Activated CD4-positive, alpha-beta T cell treated with anti-CD3 and anti-CD28 coated beads, Interleukin-2, amount 50 U/mL, for 1 hour (primary cell): ENCODE results near the gene CMIP.
A peak's percentile ranks its signal among the peaks of the same experiment; 100 is the strongest.
"Not testable (repeated sequence)": the region's sequence is repeated elsewhere in the genome, so short reads cannot be mapped to it uniquely, and the experiment has no call there.

Experiments used
- DNase-seq: peaks from one replicate; pipeline ENCODE4 v3.0.0-alpha.2; 2020

Gene CMIP

DNA sequence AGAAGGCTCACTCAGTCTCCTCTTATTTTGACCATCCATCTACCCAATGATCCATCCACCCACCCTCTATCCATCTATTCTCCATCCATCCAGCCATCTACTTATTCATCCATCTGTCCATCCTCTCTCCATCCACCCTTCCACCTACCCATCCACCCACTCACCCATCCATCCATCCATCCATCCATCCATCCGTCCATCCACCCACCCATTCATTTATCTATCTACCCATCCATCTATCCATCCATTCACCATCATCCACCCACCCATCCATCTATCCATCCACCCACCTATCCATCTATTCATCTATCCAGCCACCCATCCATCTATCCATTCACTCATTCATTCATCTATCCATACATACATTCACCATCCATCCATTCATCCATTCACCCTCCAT, 288.7 kb downstream of the CMIP start:
- no peak for DNase-seq

DNA sequence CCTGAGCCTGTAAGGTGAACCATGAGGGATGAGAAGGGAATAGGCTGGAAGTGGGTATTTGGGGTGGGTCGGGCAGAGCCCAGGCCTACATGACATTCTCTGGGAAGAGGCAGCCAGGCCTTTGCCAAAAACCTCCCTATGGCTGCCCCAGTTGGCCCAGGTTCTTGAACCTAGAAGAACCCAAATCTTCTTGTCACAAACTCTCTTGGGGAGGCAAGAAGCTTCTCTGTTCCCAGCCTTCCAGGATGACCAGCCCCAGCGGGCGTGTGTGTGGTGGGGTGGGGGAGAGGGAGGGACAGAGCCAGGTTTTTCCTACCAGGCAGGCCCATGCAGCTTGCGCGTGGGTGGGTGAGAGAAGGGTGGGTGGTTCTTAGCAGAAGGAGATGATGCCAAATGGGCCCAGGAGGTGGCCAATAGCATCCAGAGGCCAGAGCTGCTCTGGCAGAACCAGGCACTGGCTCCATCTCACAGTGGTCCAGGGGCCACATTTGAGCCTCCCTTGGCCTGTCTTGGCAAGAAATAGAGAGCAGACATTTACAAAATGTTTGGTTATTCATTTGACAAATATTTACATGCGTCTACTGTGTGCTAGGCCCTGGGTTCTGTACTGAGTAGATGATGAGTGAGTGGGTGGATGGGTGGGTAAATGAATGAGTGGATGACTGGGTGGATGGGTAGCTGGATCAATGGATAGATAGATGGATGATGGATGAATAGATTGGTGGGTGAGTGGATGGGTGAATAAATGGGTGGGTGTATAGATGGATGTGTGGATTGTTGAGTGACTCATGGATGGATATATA, 290.2 kb downstream of the CMIP start:
- DNase-seq = no peak

GRCh38 chr16:81737885-81738536, 293.4 kb downstream of the CMIP start:
- DNase-seq = peak; percentile 87

DNA sequence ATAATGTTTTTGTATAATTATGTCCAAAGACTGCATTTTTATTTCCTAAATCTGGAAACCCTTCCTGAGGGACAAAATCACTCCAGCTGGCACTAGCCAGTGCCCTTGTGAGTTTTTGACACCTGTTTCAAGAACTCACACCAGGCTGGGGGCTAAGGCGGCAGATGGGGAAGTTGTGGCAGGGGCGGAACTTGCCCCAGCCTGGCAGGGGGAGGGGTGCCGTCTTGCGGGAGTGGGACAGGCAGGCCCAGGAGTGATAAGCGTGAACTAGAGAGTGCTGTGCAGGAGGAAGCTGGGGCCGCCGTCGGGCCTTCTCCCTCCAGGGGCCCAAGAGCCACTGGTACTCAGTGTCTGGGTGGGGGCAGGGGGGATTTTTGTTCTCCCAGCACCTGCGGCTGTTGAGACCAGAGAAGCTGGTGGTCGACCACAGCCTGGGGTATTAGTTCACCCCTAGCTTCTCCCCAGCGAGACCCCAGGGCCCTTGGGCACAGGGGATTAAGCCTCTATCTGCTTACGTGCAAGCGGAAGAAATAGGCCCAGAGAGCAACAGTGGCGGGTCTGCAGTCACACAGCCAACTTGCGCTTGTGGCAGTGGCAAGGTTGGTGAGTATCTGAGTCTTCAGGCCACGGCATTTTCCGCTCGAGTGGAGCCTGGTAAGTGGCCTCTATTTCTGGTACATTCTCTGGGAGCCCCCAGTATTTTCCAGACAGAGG, 294.3 kb downstream of the CMIP start:
- no peak for DNase-seq

DNA sequence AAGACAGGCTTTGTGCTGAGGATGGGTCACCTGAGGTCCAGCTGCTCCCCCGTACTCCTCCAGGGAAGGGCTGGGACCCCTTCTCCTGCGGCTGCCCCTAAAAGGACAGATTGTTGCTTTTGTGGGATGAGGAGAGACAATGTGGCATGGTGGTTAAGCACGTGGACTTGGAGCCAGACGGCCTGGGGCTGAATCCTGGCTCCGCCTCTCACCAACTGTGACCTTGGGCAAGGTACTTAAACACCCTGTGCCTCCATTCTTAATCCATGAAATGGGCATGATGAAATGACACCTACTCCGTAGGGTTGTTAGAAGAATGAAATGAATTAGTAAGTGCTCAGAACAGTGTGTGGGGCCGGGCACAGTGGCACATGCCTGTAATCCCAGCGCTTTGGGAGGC, 294.9 kb downstream of the CMIP start:
- DNase-seq = no peak

DNA sequence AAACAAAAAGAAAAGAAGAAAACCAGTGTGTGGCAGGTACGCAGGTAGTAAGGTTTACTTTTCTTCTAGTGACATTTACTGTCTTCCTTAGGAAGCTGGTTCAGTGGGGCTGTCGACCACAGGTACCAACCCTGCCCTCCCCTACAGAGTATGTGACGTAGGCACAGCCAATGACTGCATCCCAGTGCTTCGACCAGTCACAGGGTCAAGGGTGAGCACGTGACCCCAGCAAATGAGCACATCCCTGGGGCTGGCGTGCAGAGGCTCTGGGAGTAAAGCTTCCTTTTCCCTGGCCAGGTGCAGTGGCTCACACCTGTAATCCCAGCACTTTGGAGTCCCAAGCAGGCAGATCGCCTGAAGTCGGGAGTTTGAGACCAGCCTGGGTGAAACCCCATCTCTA, 295.6 kb downstream of the CMIP start:
- no peak for DNase-seq

DNA sequence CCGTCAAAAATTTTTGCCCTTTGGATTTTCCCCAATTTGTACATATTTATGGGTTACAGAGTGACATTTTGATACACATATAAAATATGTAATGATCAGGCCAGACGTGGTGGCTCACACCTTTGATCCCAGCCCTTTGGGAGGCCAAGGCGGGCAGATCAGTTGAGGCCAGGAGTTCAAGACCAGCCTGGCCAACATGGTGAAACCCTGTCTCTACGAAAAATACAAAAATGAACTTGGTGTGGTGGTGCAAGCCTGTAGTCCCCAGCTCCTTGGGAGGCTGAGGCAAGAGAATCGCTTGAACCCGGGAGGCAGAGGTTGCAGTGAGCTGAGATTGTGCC, 296.8 kb downstream of the CMIP start:
- DNase-seq = not testable (repeated sequence)

- DNase-seq = no peak
Observed at GRCh38 chr16:81744385-81744784, 299.8 kb downstream of the CMIP start.

DNA sequence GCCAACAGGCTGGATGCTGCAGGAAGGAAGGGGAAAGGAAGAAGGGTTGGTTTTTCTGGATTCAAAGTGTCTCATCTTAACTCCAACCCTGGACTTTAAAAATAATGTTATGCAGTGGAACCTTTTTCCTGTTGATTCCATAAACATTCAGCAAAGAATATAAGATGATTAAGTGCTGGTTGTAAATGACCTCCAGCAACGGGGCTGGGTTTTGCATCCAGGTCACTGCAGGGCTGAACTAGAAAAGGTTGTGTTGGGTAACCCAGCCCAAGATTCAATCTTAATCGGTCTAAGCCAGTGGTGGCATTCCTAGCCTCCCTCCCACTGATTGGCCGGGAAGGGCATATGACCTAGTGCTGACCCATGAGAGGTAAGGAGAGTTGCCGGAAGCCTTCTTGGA, 300.3 kb downstream of the CMIP start:
- DNase-seq = no peak

DNA sequence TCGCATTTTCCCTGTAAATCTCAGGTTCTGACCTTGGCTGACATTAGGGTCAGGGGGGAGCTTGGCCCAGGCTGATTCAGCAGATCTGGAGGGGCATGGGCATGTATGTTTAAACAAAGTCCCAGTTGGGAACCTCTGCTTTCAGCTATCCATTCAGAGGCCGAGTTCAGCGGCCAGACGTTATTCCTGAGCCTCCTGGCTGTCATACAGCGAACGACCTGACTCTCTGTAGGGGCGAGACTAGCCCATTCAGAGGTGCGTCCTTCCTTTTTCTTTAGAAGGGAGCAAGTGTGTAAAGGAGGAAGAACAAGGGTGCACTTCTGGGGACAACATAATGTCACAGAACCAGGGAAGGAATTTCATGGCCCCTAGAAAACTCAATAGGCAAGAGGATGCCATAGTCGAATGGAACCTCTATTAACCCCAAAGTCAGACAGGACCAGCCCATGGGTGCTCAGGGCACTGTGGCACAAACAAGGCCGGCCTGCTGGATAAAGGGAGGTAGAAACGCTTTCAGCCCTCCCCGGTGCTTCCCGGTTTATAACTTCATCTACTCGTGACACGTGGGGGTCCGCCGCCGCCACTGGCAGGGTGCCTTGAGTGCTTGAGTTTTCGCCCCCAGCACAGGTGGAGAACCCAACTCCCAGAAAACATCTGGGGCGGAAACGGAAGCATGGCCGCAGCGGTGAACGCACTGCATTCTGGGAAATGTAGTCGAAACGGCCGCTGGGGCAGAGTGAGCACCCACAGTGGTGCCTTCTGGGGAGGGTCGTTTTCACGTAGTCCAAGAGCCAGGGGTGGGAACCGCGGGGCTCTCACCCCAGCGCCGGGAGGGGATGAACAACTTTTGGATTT, 301.3 kb downstream of the CMIP start:
- DNase-seq = peak; percentile 68

DNA sequence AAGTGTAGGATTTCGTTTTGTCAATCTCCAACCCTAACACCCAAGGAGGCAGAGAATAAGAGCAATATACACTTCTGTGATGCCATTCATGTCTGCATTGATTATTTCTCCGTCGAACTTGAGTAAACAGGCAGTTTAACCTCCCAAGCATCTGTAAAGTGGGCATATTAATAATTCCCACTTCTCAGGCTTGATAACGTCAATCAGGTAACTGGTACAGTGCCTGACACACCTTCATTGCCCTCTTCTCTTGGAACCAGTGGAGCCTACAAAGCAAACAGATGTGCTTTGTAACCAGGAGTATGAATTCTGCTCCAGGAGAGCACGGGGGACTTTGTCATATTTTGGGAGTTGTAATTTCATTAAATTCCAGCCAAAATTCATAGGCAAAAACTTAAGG, 302.0 kb downstream of the CMIP start:
- DNase-seq = no peak

- no peak for DNase-seq
Observed at GRCh38 chr16:81748476-81749198, 304.0 kb downstream of the CMIP start.

- DNase-seq = no peak
Observed at GRCh38 chr16:81752225-81752875, 307.7 kb downstream of the CMIP start.

DNA sequence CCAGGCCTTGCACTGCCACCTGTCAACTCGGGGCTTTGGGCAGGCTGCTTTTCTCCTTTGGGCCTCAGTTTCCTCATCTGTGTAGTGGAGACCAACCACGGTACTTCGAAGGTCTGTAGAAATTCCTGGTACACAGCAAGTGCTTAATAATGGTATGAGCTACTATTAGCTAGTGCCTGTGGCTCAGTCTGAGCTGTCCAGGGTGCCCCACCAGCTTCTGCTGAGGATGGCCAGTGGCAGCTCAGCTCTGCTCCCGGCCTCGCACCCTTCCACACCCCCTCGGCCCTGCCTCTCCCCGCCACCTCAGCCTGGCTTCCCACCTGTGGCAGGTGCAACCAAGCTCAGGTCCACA, 308.2 kb downstream of the CMIP start:
- DNase-seq = no peak

GRCh38 chr16:81754858-81755257, 310.2 kb downstream of the CMIP start:
- DNase-seq = no peak

- no peak for DNase-seq
Observed at GRCh38 chr16:81755915-81756614, 311.5 kb downstream of the CMIP start.

- DNase-seq = no peak
Observed at GRCh38 chr16:81756615-81757356, 312.2 kb downstream of the CMIP start.

- DNase-seq = no peak
Observed at GRCh38 chr16:81758376-81758775, 313.8 kb downstream of the CMIP start.
